HG03064 (cell line): ENCODE results near the gene RTN4.

Experiments used
- ATAC-seq: cut with Tn5 transposase; IDR thresholded peaks from one replicate; pipeline ENCODE4 v1.9.1; 2021; ENCODE audit warnings: low read depth; ENCODE audit not compliant: unreplicated experiment

Gene RTN4

GRCh38 chr2:54975598-54976492 lies 74.4 kb downstream of the RTN4 start:
- ATAC-seq, result no peak

GRCh38 chr2:54975175-54975574 lies 75.1 kb downstream of the RTN4 start:
- ATAC-seq, result no peak

GRCh38 chr2:54969940-54970338 lies 80.3 kb downstream of the RTN4 start:
- ATAC-seq, result no peak

GRCh38 chr2:54969295-54969939 lies 80.8 kb downstream of the RTN4 start:
- no peak for ATAC-seq

GRCh38 chr2:54968561-54969218 lies 81.6 kb downstream of the RTN4 start:
- ATAC-seq, result no peak

GRCh38 chr2:54967759-54968365 lies 82.4 kb downstream of the RTN4 start:
- no peak for ATAC-seq

- no peak for ATAC-seq
Observed at GRCh38 chr2:54967269-54967668, 83.0 kb downstream of the RTN4 start.

- no peak for ATAC-seq
Observed at GRCh38 chr2:54966837-54967236, 83.4 kb downstream of the RTN4 start.

GRCh38 chr2:54966165-54966832 lies 84.0 kb downstream of the RTN4 start:
- no peak for ATAC-seq

- no peak for ATAC-seq
Observed at GRCh38 chr2:54965425-54965824, 84.8 kb downstream of the RTN4 start.

GRCh38 chr2:54964816-54965215 lies 85.4 kb downstream of the RTN4 start:
- ATAC-seq, result no peak

GRCh38 chr2:54964271-54964670 lies 86.0 kb downstream of the RTN4 start:
- ATAC-seq, result no peak

- ATAC-seq, result no peak
Observed at GRCh38 chr2:54963476-54963875, 86.8 kb downstream of the RTN4 start.

GRCh38 chr2:54962935-54963440 lies 87.3 kb downstream of the RTN4 start:
- no peak for ATAC-seq

- ATAC-seq, result no peak
Observed at GRCh38 chr2:54962511-54962910, 87.7 kb downstream of the RTN4 start.

- no peak for ATAC-seq
Observed at GRCh38 chr2:54960164-54960563, 90.1 kb downstream of the RTN4 start.

GRCh38 chr2:54958717-54959371 lies 91.4 kb downstream of the RTN4 start:
- no peak for ATAC-seq

GRCh38 chr2:54957321-54957999 lies 92.8 kb downstream of the RTN4 start:
- no peak for ATAC-seq

GRCh38 chr2:54956111-54956627 lies 94.1 kb downstream of the RTN4 start:
- ATAC-seq, result no peak
